Peyer's patch (tissue), 4 donors: ENCODE results near the gene ZBTB16.

Experiments used
- POLR2A ChIP-seq, 2 donors: fragments of 450-650 bp; IDR thresholded peaks; one replicate each; pipeline ENCODE4 v1.5.1; 2017; ENCODE audit warnings: antibody characterized with exemption in 2 of 2, mild to moderate bottlenecking in 2 of 2, moderate library complexity in 2 of 2
- TF ChIP-seq, protein P1 (sequence below), 6 experiments: fragments of 450-650 bp in 4 of 6; fragments of 200-600 bp in 2 of 6; sonication (generic) in 1 of 6; IDR thresholded peaks; one replicate each; pipeline ENCODE4 v1.5.1; 2017 to 2019; ENCODE audit warnings: antibody characterized with exemption in 6 of 6, mild to moderate bottlenecking in 3 of 6, moderate library complexity in 1 of 6

GRCh38 chr11:114192841-114193389, 133.4 kb downstream of the ZBTB16 start:
- no peak for TF ChIP-seq POLR2A (IDR thresholded peaks at IDR 0.05)
- TF ChIP-seq, protein P1, sequence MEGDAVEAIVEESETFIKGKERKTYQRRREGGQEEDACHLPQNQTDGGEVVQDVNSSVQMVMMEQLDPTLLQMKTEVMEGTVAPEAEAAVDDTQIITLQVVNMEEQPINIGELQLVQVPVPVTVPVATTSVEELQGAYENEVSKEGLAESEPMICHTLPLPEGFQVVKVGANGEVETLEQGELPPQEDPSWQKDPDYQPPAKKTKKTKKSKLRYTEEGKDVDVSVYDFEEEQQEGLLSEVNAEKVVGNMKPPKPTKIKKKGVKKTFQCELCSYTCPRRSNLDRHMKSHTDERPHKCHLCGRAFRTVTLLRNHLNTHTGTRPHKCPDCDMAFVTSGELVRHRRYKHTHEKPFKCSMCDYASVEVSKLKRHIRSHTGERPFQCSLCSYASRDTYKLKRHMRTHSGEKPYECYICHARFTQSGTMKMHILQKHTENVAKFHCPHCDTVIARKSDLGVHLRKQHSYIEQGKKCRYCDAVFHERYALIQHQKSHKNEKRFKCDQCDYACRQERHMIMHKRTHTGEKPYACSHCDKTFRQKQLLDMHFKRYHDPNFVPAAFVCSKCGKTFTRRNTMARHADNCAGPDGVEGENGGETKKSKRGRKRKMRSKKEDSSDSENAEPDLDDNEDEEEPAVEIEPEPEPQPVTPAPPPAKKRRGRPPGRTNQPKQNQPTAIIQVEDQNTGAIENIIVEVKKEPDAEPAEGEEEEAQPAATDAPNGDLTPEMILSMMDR (IDR thresholded peaks at IDR 0.05) = peak in 1 of 6 experiments; percentile 9
